ENCODE data around the gene PAPOLG. TPM values are rescaled to one million over a fixed set of nuclear protein-coding genes. Genes with fewer than 3 reads are reported as not detected.

The PAPOLG gene
- total and polyA plus RNA-seq, 2 of the 13 experiments (the other 11 are each of a cell fraction or from before 2014, with no cell fraction given): 10.1 to 10.4 TPM

DNA sequence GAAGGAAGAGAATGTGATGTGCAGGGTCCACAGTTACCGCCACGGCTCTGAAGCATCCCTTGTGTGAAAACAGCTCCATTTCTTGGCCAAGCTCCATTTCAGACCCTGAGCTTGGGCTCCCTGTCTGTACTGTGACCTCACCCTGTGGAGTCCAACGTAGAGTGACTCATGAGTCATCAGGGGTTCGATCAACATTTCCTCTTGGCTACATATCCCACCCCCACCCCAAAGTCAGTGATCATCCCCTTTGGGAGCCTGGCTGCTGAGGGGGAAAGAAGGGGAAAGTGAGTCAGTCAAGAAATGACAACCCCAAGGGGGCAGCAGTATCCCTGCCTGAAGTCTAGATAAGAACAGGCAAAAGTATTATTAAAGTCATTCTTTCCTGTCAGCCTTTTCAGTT lies 62.2 kb downstream of the PAPOLG start (continued):
- TF ChIP-seq ZNF501 (CRISPR knock-in tag; IDR thresholded peaks at IDR 0.05): no peak
- TF ChIP-seq ZNF747 (CRISPR knock-in tag; IDR thresholded peaks at IDR 0.05; ENCODE audit: borderline replicate concordance): no peak
- TF ChIP-seq, protein P1, sequence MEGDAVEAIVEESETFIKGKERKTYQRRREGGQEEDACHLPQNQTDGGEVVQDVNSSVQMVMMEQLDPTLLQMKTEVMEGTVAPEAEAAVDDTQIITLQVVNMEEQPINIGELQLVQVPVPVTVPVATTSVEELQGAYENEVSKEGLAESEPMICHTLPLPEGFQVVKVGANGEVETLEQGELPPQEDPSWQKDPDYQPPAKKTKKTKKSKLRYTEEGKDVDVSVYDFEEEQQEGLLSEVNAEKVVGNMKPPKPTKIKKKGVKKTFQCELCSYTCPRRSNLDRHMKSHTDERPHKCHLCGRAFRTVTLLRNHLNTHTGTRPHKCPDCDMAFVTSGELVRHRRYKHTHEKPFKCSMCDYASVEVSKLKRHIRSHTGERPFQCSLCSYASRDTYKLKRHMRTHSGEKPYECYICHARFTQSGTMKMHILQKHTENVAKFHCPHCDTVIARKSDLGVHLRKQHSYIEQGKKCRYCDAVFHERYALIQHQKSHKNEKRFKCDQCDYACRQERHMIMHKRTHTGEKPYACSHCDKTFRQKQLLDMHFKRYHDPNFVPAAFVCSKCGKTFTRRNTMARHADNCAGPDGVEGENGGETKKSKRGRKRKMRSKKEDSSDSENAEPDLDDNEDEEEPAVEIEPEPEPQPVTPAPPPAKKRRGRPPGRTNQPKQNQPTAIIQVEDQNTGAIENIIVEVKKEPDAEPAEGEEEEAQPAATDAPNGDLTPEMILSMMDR (CRISPR knock-in tag; IDR thresholded peaks at IDR 0.05): peak; percentile 35
- no peak for TF ChIP-seq THAP11 (CRISPR knock-in tag; IDR thresholded peaks at IDR 0.05)
- TF ChIP-seq ZNF557 (CRISPR knock-in tag; IDR thresholded peaks at IDR 0.05): no peak
- no peak for TF ChIP-seq NFYC (CRISPR knock-in tag; IDR thresholded peaks at IDR 0.05)
- TF ChIP-seq HNF4G (IDR thresholded peaks at IDR 0.05; ENCODE audit: borderline replicate concordance, low read depth, low read length): no peak
- no peak for TF ChIP-seq HNF4G (CRISPR knock-in tag; IDR thresholded peaks at IDR 0.05; ENCODE audit: borderline replicate concordance, low read depth)
- TF ChIP-seq, protein P2, sequence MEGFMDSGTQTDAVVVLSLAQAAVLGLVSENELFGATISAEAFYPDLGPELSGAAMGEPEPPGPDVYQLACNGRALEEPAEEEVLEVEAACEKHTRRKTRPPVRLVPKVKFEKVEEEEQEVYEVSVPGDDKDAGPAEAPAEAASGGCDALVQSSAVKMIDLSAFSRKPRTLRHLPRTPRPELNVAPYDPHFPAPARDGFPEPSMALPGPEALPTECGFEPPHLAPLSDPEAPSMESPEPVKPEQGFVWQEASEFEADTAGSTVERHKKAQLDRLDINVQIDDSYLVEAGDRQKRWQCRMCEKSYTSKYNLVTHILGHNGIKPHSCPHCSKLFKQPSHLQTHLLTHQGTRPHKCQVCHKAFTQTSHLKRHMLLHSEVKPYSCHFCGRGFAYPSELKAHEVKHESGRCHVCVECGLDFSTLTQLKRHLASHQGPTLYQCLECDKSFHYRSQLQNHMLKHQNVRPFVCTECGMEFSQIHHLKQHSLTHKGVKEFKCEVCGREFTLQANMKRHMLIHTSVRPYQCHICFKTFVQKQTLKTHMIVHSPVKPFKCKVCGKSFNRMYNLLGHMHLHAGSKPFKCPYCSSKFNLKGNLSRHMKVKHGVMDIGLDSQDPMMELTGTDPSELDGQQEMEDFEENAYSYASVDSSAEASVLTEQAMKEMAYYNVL (CRISPR knock-in tag; IDR thresholded peaks at IDR 0.05; ENCODE audit: borderline replicate concordance): no peak
- TF ChIP-seq, protein P3, sequence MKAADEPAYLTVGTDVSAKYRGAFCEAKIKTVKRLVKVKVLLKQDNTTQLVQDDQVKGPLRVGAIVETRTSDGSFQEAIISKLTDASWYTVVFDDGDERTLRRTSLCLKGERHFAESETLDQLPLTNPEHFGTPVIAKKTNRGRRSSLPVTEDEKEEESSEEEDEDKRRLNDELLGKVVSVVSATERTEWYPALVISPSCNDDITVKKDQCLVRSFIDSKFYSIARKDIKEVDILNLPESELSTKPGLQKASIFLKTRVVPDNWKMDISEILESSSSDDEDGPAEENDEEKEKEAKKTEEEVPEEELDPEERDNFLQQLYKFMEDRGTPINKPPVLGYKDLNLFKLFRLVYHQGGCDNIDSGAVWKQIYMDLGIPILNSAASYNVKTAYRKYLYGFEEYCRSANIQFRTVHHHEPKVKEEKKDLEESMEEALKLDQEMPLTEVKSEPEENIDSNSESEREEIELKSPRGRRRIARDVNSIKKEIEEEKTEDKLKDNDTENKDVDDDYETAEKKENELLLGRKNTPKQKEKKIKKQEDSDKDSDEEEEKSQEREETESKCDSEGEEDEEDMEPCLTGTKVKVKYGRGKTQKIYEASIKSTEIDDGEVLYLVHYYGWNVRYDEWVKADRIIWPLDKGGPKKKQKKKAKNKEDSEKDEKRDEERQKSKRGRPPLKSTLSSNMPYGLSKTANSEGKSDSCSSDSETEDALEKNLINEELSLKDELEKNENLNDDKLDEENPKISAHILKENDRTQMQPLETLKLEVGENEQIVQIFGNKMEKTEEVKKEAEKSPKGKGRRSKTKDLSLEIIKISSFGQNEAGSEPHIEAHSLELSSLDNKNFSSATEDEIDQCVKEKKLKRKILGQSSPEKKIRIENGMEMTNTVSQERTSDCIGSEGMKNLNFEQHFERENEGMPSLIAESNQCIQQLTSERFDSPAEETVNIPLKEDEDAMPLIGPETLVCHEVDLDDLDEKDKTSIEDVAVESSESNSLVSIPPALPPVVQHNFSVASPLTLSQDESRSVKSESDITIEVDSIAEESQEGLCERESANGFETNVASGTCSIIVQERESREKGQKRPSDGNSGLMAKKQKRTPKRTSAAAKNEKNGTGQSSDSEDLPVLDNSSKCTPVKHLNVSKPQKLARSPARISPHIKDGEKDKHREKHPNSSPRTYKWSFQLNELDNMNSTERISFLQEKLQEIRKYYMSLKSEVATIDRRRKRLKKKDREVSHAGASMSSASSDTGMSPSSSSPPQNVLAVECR (CRISPR knock-in tag; IDR thresholded peaks at IDR 0.05; ENCODE audit: borderline replicate concordance): no peak
- TF ChIP-seq, protein P4, sequence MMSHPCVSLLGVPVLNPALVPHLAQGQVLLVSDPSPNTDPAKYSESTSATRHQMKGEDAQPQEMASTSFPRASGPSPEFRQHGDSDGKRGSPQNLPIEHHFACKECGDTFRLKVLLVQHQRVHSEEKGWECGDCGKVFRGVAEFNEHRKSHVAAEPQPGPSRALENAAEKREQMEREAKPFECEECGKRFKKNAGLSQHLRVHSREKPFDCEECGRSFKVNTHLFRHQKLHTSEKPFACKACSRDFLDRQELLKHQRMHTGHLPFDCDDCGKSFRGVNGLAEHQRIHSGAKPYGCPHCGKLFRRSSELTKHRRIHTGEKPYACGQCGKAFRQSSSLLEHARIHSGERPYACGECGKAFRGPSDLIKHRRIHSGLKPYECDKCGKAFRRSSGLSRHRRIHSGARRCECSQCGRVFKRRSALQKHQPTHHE (CRISPR knock-in tag; IDR thresholded peaks at IDR 0.05; ENCODE audit: borderline replicate concordance): no peak
- no peak for TF ChIP-seq ELF4 (CRISPR knock-in tag; IDR thresholded peaks at IDR 0.05; ENCODE audit: borderline replicate concordance)
- TF ChIP-seq, protein P5, sequence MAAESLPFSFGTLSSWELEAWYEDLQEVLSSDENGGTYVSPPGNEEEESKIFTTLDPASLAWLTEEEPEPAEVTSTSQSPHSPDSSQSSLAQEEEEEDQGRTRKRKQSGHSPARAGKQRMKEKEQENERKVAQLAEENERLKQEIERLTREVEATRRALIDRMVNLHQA (CRISPR knock-in tag; IDR thresholded peaks at IDR 0.05): no peak
- 0 out of 2 replicates have a peak, but pooled peaks have one; percentile 32 for TF ChIP-seq STAG1 (CRISPR knock-in tag; IDR thresholded peaks at IDR 0.05)
- no peak for TF ChIP-seq SALL2 (CRISPR knock-in tag; IDR thresholded peaks at IDR 0.05)
- peak; percentile 66; the same call in 1 of the 2 replicates for TF ChIP-seq CREB1 (IDR thresholded peaks at IDR 0.05)
- no peak for TF ChIP-seq CREB1 (CRISPR knock-in tag; IDR thresholded peaks at IDR 0.05)
- no peak for TF ChIP-seq ZNF138 (CRISPR knock-in tag; IDR thresholded peaks at IDR 0.05; ENCODE audit: low read depth)

All from HepG2 (cell line).